Progenitor cell of endocrine pancreas (in vitro differentiated cells): ENCODE measurements around the gene AMZ1. TPM values are rescaled to one million over a fixed set of nuclear protein-coding genes. Genes with fewer than 3 reads are reported as not detected.

Experiments used
- DNase-seq: peaks from one replicate; pipeline ENCODE4 v3.0.0; 2021; ENCODE audit warnings: low spot score; ENCODE audit not compliant: unreplicated experiment
- H3K27ac Mint-ChIP-seq: 2 replicates; pipeline ENCODE4 v1.8.0; 2021; ENCODE audit warnings: mild to moderate bottlenecking, moderate library complexity, mixed read lengths
- H3K27me3 Mint-ChIP-seq: 2 replicates; pipeline ENCODE4 v1.8.0; 2021; ENCODE audit warnings: mixed read lengths
- H3K36me3 Mint-ChIP-seq: 2 replicates; pipeline ENCODE4 v1.8.0; 2022; ENCODE audit warnings: mixed read lengths; ENCODE audit not compliant: insufficient read depth
- H3K4me1 Mint-ChIP-seq: 2 replicates; pipeline ENCODE4 v1.8.0; 2021; ENCODE audit warnings: low read depth, mixed read lengths
- H3K4me3 Mint-ChIP-seq: 2 replicates; pipeline ENCODE4 v1.8.0; 2021; ENCODE audit warnings: low read depth, mild to moderate bottlenecking, moderate library complexity, mixed read lengths
- H3K9me3 Mint-ChIP-seq: 2 replicates; pipeline ENCODE4 v1.8.0; 2021; ENCODE audit warnings: low read depth, mixed read lengths
- CTCF ChIP-seq: fragments of 200-600 bp; sonication (generic); IDR thresholded peaks from one replicate; pipeline ENCODE4 v1.5.0; 2021; ENCODE audit warnings: antibody characterized with exemption, mild to moderate bottlenecking; ENCODE audit not compliant: unreplicated experiment
- total RNA-seq: library from RNA; stranded (reverse); gene quantifications from 2 replicates; pipeline ENCODE4 v1.2.1, GENCODE V29; 2021

The AMZ1 gene
- total RNA-seq, 1 donor from 2014 or later: 0.19 TPM

GRCh38 chr7:2718296-2718965 lies 30.4 kb downstream of the AMZ1 start:
- Mint-ChIP-seq H3K27ac (peak overlapping the region; percentile 91), H3K9me3 (no peaks in the 10 kb centered on the region), H3K36me3 (peaks cover 24% of the 10 kb centered on the region), H3K4me3 (no peak overlapping the region), H3K27me3 (no peaks in the 10 kb centered on the region), H3K4me1 (peaks cover 30% of the 10 kb centered on the region)
- DNase-seq: no peak
- TF ChIP-seq CTCF: no peak

GRCh38 chr7:2719007-2719406 lies 31.0 kb downstream of the AMZ1 start:
- peak; percentile 59 for TF ChIP-seq CTCF
- H3K36me3 Mint-ChIP-seq: peaks cover 20% of the 10 kb centered on the region
- peaks cover 30% of the 10 kb centered on the region for H3K4me1 Mint-ChIP-seq
- H3K4me3 Mint-ChIP-seq: no peak overlapping the region
- H3K27ac Mint-ChIP-seq: no peak overlapping the region
- H3K27me3 Mint-ChIP-seq: no peaks in the 10 kb centered on the region
- no peak for DNase-seq
- H3K9me3 Mint-ChIP-seq: no peaks in the 10 kb centered on the region

- TF ChIP-seq CTCF: no peak
- no peak for DNase-seq
- H3K9me3 Mint-ChIP-seq: no peaks in the 10 kb centered on the region
- peaks cover 13% of the 10 kb centered on the region for H3K36me3 Mint-ChIP-seq
- H3K27me3 Mint-ChIP-seq: no peaks in the 10 kb centered on the region
- no peak overlapping the region for H3K27ac Mint-ChIP-seq
- H3K4me1 Mint-ChIP-seq: peaks cover 30% of the 10 kb centered on the region
- no peak overlapping the region for H3K4me3 Mint-ChIP-seq
Observed at GRCh38 chr7:2720024-2720423, 32.0 kb downstream of the AMZ1 start.

GRCh38 chr7:2721842-2722241 lies 33.8 kb downstream of the AMZ1 start:
- no peak for TF ChIP-seq CTCF
- Mint-ChIP-seq H3K4me3 (no peak overlapping the region), H3K4me1 (peaks cover 17% of the 10 kb centered on the region), H3K27ac (no peak overlapping the region), H3K9me3 (no peaks in the 10 kb centered on the region), H3K36me3 (peaks cover 13% of the 10 kb centered on the region), H3K27me3 (no peaks in the 10 kb centered on the region)
- no peak for DNase-seq

GRCh38 chr7:2722591-2722990 lies 34.6 kb downstream of the AMZ1 start:
- H3K4me3 Mint-ChIP-seq: no peak overlapping the region
- H3K27me3 Mint-ChIP-seq: no peaks in the 10 kb centered on the region
- peaks cover 11% of the 10 kb centered on the region for H3K4me1 Mint-ChIP-seq
- peaks cover 13% of the 10 kb centered on the region for H3K36me3 Mint-ChIP-seq
- no peak for DNase-seq
- H3K27ac Mint-ChIP-seq: no peak overlapping the region
- H3K9me3 Mint-ChIP-seq: no peaks in the 10 kb centered on the region
- TF ChIP-seq CTCF: no peak
